CD4-positive, alpha-beta T cell treated with Interleukin-21 for 1 hour (primary cell): ENCODE results near the gene HMGA1.

Source experiments
- DNase-seq: peaks from one replicate; pipeline ENCODE4 v3.0.0-alpha.2; 2020

Gene HMGA1

DNA sequence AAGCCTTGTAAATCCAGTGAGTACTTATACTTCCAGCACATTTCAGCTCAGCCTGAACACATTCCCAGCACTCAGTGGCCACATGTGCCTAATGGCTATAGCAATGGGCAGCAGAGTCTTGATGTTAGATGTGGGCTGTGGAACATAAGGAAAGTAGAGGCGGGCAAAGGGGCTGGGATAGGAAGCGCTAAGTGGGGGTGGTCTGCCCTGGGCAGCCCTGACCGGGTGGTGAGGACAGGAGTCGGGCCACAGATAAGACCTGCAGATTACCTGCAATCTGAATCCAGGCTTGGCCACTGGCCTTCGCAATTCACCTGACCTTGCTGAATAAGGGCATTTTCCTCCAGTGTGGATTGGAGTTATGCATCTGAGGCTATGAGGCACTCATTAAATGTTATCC lies 11.1 kb upstream of the HMGA1 start:
- no peak for DNase-seq

DNA sequence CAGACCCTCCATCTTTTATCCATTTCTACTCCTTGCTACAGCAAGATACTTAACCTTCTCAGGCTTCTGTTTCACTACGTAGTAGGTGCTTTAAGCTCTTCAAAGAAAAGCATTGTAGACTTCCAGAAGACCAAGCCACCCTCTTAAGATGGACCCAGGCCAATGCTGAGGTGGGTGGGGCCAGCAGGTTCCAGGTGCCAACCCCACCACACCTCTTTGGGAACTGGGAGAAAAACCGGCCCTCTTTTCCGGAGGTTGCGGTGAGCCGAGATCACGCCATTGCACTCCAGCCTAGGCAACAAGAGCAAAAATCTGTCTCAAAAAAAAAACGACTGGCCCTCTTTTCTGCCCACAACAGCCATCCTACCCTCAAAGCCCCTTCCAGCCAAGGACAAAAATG lies 10.6 kb upstream of the HMGA1 start:
- no peak for DNase-seq

DNA sequence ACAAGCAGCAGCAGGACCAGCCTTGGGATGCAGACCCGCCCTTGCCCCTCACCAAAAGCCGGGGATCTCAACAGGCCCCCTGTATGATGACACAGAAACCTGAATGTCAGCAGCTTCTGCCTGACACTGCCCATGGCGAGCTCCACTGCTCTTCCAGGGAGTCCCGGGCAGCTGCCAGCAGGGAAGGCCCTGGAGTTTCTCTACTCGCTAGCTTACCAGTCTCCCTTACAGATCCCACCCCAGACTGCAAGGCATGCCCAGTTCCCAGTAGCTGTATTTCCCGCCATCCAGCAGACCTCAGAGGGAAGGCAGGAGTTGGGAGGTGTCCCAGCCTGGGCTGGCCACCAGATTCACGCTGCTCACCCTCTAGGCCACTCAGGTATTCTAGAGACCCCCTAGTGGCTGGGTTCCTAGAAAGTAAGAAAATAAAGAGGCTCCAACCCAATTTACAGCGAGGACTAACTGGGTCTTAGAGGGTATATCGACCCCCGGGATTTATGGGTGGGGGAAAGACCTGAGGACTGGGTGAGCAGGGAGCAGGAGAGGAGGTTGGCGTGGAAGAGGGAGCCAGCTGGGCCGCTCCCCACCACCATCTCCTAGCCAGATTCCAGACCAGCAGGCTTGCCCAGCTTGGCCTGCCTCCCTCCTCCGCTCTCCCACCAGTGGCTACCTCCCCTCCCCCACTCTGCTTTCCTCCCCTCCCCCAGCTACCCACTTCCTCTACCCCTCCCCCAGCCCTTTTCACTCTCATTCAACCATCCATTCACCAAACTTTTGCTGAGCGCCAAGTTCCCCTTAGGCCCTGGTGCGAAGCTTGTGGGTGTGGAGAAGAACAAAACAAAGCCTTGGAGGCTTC lies 9.7 kb upstream of the HMGA1 start:
- no peak for DNase-seq

DNA sequence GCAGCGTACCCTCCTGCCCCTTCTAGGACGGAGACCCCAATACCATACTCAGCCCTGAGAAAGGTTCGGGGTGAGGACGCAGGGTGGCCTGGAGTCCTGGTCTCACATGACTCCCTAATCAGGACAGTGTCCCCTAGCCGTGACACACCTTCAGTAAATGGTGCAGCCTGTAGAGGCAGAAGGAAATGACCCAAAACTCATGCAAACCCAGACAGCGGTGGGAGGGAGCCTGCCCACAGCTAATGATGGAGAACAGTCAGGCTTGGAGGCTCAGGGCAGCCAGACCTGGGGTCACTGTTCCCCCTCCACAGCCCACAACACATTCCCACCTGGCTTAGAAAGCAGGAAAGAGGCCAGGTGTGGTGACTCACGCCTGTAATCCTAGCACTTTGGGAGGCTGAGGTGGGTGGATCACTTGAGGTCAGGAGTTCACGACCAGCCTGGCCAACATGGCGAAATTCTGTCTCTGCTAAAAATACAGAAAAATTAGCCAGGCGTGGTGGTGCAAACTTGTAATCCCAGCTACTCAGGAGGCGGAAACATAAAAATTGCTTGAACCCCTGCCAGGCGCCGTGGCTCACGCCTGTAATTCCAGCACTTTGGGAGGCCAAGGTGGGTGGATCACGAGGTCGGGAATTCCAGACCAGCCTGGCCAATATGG lies 8.8 kb upstream of the HMGA1 start:
- no peak for DNase-seq

- DNase-seq: no peak
Measured at GRCh38 chr6:34229877-34230276, 6.8 kb upstream of the HMGA1 start.

DNA sequence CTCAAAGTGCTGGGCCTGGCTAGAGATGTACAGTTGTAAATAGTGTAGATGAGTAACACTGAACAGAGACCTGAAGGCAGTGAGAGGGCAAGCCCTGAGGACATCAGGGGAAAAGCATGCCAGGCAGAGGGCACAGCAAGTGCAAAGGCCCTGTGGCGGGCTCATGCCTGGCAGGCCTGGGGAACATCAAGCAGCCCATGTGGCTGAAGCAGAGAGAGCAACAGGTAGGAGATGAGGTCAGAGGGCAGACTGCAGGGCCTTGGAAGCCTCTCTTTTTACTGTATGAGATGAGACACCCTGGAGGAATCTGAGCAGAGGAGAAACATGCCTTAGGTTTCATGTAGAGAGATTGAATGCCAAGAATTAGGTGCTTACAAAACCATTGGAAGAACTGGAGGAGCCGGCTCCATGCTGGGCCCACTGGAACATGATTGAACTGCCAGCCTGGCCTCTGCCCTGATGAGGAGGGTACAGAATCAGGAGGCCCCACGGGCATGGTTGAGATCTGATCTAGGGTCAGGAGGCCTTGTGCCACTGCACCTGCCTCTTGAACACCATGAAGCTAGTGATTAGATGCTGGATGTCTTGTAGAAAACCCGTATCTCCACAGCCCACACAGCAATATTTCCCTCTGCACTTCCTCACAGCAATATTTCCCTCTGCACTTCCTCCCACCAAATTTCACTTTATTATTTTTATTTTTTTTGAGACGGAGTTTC lies 5.9 kb upstream of the HMGA1 start:
- DNase-seq: no peak

DNA sequence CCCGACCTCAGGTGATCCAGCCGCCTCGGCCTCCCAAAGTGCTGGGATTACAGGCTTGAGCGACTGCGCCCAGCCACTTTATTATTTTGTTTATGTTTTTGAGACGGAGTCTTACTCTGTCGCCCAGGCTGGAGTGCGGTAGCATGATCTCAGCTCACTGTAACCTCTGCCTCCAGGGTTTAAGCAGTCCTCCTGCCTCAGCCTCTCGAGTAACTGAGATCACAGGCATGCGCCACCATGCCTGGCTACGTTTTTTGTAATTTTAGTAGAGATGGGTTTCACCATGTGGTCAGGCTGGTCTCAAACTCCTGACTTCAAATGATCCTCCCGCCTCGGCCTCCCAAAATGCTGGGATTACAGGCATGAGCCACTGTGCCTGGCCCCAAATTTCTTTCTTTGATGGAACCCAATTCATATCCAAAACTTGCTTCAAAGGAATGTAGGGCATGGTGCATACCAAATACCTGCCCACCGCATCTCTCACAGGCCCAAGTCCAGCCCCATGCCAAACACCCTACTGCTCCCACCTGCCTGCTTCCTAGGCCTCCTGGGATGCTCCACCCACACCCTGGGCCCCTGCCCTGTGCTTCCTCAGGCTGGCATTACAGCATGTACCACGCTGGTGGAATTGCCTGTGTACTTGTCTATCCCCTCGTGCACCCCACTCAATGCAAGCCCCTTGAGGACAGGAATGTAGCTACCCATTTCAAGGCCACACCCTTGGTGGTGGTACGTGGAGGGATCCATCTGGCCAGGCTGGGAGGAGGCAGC lies 4.9 kb upstream of the HMGA1 start:
- DNase-seq: no peak

GRCh38 chr6:34232901-34233300 lies 3.8 kb upstream of the HMGA1 start:
- no peak for DNase-seq

DNA sequence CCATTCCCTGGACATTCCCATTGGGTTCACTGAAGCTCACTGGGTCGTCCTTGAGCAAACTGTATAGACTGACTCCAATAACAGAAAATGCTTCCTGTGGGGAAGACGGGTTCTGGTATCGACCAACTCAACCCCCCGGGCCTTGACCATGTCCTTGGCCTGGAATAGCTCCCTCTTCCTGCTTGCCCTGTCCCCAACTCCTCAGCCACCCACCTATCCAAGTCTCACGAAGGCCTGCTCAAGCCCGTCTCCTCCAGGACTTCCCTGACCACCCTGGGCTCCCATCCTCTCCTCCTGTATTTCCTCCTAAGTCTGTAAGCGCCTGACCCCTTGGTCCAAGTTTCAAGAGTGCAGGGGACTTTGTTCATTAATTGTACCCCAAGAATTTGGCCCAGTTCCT lies 2.8 kb upstream of the HMGA1 start:
- DNase-seq: no peak

DNA sequence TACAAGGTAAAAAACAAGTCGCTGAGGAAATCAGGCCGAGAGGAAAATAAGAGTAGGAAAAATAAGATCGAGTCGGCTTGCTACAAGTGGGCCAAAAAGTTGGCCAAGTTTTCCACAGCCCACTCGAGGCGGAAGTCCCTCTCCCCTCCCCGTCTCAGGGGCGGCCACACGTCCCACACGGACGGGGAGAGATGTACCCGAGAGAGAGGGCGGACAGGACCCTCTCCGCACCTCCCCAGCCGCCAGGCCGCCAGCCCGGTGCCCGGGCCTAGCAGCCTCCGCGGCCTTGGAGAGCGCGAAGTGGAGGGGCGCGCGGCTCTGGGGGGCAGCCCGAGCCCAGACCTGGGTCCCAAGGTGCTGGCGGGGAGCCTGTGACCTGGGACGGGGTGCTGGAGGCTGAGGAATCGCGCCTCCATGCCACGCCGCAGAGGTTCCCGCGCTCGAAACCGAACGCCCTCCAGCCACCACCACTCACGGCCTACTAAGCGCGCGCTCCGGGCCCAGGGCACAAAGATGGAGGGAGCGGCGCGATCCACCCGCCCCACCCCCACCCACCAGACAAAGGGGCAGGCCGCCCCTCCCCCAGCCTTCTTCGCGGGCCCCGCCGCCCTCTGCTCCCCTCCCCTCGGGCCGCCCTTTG lies 1.9 kb upstream of the HMGA1 start:
- DNase-seq: no peak

GRCh38 chr6:34235307-34236130 lies 1.2 kb upstream of the HMGA1 start:
- DNase-seq: peak; percentile 69

GRCh38 chr6:34236131-34236442 lies 586 bp upstream of the HMGA1 start:
- DNase-seq: peak; percentile 80

DNA sequence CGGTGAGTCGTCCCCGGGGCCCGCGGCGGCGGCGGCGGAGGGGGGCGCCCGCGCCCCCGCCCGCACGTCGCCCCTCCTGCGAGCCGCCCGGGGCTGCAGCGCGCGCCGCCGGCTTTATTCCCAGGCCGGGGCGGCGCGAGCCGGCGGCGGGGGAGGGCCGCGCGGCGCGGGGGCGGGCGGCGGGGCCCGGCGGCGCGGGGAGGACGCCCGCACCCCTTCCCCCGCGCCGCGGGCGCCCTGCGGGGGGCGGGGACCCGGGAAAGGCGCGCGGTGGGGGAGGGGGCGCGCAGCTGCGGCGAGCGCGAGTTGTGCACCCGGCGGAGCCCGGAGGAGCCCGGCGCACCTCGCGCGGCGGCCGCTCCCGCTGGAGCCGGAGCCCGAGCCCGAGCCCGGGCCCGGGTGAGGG lies 646 bp downstream of the HMGA1 start:
- DNase-seq: peak; percentile 37

DNA sequence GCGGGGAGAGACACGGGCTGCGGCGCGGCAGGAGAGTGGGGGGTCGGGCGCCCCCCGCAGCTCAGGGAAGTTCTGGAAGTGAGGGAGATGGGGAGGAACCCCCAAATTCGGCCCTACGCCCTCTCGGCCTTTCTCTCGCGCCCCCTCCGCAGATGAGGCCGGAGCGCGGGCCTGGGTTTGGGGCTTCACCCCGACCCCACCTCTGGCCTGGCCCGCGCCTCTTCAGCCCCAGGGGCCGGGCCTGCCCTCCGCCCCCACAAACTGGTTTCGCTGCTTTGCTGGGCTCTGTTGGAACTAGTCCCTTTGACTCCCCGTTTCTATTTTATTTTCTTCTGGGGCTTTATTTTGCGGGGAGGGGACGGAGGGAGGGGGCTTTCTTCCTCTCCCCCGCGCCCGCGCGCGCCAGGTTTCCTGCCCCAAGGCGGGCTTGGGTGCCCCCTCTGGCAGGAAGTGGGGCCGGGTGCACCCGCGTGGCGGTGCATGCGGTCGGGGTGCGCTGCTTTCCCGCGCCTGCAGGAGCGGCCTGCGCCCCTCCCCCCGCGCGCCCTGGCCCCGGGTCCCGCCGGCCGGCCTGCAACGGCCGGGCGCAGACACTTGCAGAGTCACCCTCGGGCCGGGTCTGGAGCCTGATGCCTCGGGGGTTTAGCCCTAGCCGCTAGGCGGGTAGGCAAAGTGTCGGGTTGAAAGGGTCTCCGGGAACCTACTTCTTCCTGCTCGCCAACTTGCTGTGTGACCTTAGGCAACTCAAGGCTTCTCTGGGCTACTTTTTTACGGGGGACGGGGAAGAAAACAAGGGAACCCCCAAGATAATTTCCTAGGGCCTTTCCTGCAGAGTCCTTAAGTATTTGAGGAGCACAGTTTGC lies 1.3 kb downstream of the HMGA1 start:
- peak; percentile 74 for DNase-seq

- DNase-seq: no peak
Measured at GRCh38 chr6:34238585-34239499, 2.2 kb downstream of the HMGA1 start.

- DNase-seq: no peak
Measured at GRCh38 chr6:34239500-34239825, 2.8 kb downstream of the HMGA1 start.

- no peak for DNase-seq
Measured at GRCh38 chr6:34239893-34240292, 3.2 kb downstream of the HMGA1 start.

DNA sequence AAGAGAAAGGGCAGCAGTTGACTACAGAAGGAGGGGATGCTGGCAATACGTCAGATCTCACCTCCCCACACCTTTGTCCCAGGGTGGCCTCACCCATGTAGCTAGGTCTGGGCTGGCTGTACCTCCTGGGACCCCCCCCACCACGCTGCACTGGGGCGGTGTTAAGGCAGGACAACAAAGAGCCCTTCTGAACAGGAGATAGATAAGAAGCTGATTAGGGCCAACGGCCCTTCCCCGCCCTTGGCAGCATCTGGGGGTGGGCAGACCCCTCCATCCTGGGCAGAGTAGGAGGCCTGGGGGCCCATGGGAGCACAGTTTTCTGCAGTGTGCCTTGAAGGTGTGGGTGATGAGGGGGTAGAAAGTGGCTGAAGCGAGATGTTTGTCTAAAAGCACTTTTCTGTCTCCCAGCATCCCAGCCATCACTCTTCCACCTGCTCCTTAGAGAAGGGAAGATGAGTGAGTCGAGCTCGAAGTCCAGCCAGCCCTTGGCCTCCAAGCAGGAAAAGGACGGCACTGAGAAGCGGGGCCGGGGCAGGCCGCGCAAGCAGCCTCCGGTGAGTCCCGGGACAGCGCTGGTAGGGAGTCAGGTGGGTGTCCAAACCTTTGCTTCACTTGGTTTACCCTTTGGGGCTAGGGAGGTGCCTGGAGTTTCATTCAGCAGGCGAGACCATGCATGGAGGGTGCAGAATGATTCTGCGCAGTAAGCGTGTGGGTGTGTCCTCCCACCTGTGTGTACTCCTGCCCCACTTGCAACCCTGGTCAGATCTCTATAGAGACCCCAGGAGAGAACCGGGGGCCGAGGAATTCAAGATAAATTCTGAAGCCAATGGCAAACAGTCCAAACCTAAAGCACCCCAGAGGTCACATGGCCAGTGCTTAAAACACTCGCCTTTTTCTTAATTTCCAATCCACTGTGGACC lies 3.9 kb downstream of the HMGA1 start:
- DNase-seq: no peak
